ENCODE results near the gene GRB10. TPM values are rescaled to one million over a fixed set of nuclear protein-coding genes. Genes with fewer than 3 reads are reported as not detected.

GRB10 gene
- total and polyA plus RNA-seq, 2 experiments from 2014 or later: 35.0 to 154 TPM

DNA sequence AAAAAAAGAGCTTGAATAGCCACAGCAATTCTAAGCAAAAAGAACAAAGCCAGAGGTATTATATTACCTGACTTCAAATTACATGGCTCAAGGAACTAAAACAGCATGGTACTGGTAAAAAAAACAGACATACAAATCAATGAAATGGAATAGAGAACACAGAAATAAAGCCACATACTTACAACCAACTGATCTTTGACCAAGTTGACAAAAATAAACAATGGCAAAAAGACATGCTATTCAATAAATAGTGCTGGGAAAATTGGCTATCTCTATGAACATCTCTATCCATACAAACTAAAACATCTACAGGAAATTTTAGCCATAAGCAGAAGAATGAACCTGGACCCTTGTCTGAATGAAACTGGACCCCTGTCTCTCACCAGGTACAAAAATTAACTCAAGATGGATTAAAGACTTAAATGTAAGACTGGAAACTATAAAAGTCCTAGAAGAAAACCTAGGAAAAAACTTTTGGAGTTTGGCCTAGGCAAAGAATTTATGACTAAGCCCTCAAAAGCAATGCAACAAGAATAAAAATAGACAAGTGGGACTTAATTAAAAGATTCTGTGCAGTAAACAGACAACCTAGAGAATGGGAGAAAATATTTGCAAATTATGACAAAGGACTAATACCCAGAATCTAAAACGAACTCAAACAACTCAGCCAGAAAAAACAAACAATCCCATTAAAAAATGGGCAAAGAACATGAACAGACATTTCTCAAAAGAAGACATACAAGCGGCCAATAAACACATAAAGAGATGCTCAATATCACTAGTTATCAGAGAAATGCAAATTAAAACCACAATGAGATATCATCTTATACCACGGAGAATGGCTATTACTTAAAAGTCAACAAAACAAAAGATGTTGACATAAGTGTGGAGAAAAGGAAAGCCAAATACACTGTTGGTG, 144.7 kb downstream of the GRB10 start:
- Mint-ChIP-seq H3K9me3 (peaks cover 4% of the 10 kb centered on the region; the same call in 2 of the 3 replicates), H3K36me3 (ENCODE audit: low read depth) (peaks cover 32% of the 10 kb centered on the region), H3K4me3 (no peak overlapping the region), H3K4me1 (peaks cover 29% of the 10 kb centered on the region), H3K27me3 (ENCODE audit: insufficient read depth, low read depth, poor library complexity) (peaks cover 6% of the 10 kb centered on the region), H3K27ac (no peak overlapping the region)
- TF ChIP-seq ZNF462 (CRISPR knock-in tag; IDR thresholded peaks at IDR 0.05) (no peak), POLR2AphosphoS5 (IDR thresholded peaks at IDR 0.05; ENCODE audit: low read depth) (no peak), ZNF114 (CRISPR knock-in tag; IDR thresholded peaks at IDR 0.05) (no peak), EZH2phosphoT487 (IDR thresholded peaks at IDR 0.05; ENCODE audit: unreplicated experiment) (no peak), CREB1 (CRISPR knock-in tag; IDR thresholded peaks at IDR 0.05; ENCODE audit: low read depth) (no peak), JUNB (IDR thresholded peaks at IDR 0.05; ENCODE audit: unreplicated experiment) (no peak), EZH2 (IDR thresholded peaks at IDR 0.05; ENCODE audit: low read depth, unreplicated experiment) (no peak), ZNF331 (CRISPR knock-in tag; IDR thresholded peaks at IDR 0.05; ENCODE audit: low read depth) (no peak), NANOG (IDR thresholded peaks at IDR 0.05; ENCODE audit: borderline replicate concordance) (no peak)
- TF ChIP-seq, protein P1, sequence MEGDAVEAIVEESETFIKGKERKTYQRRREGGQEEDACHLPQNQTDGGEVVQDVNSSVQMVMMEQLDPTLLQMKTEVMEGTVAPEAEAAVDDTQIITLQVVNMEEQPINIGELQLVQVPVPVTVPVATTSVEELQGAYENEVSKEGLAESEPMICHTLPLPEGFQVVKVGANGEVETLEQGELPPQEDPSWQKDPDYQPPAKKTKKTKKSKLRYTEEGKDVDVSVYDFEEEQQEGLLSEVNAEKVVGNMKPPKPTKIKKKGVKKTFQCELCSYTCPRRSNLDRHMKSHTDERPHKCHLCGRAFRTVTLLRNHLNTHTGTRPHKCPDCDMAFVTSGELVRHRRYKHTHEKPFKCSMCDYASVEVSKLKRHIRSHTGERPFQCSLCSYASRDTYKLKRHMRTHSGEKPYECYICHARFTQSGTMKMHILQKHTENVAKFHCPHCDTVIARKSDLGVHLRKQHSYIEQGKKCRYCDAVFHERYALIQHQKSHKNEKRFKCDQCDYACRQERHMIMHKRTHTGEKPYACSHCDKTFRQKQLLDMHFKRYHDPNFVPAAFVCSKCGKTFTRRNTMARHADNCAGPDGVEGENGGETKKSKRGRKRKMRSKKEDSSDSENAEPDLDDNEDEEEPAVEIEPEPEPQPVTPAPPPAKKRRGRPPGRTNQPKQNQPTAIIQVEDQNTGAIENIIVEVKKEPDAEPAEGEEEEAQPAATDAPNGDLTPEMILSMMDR (conservative IDR thresholded peaks at IDR 0.05; ENCODE audit: low read depth in 2 of 2): no peak
- TF ChIP-seq, protein P2, sequence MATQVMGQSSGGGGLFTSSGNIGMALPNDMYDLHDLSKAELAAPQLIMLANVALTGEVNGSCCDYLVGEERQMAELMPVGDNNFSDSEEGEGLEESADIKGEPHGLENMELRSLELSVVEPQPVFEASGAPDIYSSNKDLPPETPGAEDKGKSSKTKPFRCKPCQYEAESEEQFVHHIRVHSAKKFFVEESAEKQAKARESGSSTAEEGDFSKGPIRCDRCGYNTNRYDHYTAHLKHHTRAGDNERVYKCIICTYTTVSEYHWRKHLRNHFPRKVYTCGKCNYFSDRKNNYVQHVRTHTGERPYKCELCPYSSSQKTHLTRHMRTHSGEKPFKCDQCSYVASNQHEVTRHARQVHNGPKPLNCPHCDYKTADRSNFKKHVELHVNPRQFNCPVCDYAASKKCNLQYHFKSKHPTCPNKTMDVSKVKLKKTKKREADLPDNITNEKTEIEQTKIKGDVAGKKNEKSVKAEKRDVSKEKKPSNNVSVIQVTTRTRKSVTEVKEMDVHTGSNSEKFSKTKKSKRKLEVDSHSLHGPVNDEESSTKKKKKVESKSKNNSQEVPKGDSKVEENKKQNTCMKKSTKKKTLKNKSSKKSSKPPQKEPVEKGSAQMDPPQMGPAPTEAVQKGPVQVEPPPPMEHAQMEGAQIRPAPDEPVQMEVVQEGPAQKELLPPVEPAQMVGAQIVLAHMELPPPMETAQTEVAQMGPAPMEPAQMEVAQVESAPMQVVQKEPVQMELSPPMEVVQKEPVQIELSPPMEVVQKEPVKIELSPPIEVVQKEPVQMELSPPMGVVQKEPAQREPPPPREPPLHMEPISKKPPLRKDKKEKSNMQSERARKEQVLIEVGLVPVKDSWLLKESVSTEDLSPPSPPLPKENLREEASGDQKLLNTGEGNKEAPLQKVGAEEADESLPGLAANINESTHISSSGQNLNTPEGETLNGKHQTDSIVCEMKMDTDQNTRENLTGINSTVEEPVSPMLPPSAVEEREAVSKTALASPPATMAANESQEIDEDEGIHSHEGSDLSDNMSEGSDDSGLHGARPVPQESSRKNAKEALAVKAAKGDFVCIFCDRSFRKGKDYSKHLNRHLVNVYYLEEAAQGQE (IDR thresholded peaks at IDR 0.05; ENCODE audit: unreplicated experiment): no peak
- TF ChIP-seq, protein P3, sequence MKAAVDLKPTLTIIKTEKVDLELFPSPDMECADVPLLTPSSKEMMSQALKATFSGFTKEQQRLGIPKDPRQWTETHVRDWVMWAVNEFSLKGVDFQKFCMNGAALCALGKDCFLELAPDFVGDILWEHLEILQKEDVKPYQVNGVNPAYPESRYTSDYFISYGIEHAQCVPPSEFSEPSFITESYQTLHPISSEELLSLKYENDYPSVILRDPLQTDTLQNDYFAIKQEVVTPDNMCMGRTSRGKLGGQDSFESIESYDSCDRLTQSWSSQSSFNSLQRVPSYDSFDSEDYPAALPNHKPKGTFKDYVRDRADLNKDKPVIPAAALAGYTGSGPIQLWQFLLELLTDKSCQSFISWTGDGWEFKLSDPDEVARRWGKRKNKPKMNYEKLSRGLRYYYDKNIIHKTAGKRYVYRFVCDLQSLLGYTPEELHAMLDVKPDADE (IDR thresholded peaks at IDR 0.05): no peak
- Histone ChIP-seq H3K36me3 (ENCODE audit: insufficient read depth) (no peaks in the 10 kb centered on the region), H2AFZ (no peak overlapping the region), H3K4me2 (no peak overlapping the region), H3K27ac (ENCODE audit: low read depth) (no peak overlapping the region), H3K4me1 (ENCODE audit: insufficient read depth) (peaks cover 21% of the 10 kb centered on the region), H3F3A (replicated peaks; ENCODE audit: low read depth) (no peaks in the 10 kb centered on the region), H4K20me1 (replicated peaks; ENCODE audit: insufficient read depth) (peaks cover 12% of the 10 kb centered on the region), H3K79me2 (replicated peaks; ENCODE audit: insufficient read depth) (peaks cover 70% of the 10 kb centered on the region), H3K27me3 (ENCODE audit: insufficient read depth) (no peaks in the 10 kb centered on the region), H3K4me3 (no peak overlapping the region), H3K9me2 (ENCODE audit: insufficient read depth) (no peaks in the 10 kb centered on the region)
- no peak for ATAC-seq
- DNase-seq (ENCODE audit: low spot score): no peak

Measured in GM23338 (cell line).